ENCODE results near the gene ARHGAP15. TPM values are rescaled to one million over a fixed set of nuclear protein-coding genes. Genes with fewer than 3 reads are reported as not detected.

Gene ARHGAP15
- total RNA-seq, 2 experiments from 2014 or later, result 72.1 to 98.4 TPM

- Histone ChIP-seq H3K27ac (ENCODE audit: low read depth, low read length, poor library complexity, severe bottlenecking) (no peak overlapping the region), H3K4me2 (ENCODE audit: low read length) (no peak overlapping the region), H3K9me3 (ENCODE audit: low read length) (no peaks in the 10 kb centered on the region), H3K36me3 (ENCODE audit: insufficient read depth, low read length) (no peaks in the 10 kb centered on the region), H4K20me1 (ENCODE audit: insufficient read depth, low read length) (no peaks in the 10 kb centered on the region), H2AFZ (ENCODE audit: low read length) (no peak overlapping the region), H3K9me2 (ENCODE audit: insufficient read depth, low read length) (no peaks in the 10 kb centered on the region), H3K79me2 (ENCODE audit: insufficient read depth, low read depth, low read length) (no peaks in the 10 kb centered on the region), H3K4me1 (ENCODE audit: insufficient read depth, low read length, poor library complexity, severe bottlenecking) (no peaks in the 10 kb centered on the region), H3K4me3 (ENCODE audit: low read depth, low read length, poor library complexity, severe bottlenecking) (no peak overlapping the region)
- DNase-seq (ENCODE audit: low spot score), result no peak
- ChIA-PET POLR2A (interaction anchor here (0.8 to 1.1 kb wide), 2 partner anchors 9 to 12 kb away, joined by 3 to 4 read pairs; no protein-coding TSS in a partner anchor), CTCF (ENCODE audit: unreplicated experiment) (no interaction called here)
- BruUV-seq (replicated peaks), result no TSS peak
- intact Hi-C loops (cut with micrococcal nuclease; ENCODE audit: unreplicated experiment), result no loop called here
- TF ChIP-seq EZH2phosphoT487 (IDR thresholded peaks at IDR 0.05; ENCODE audit: borderline replicate concordance, low read depth, low read length), result no peak
- no peak for TF ChIP-seq CTCF (conservative IDR thresholded peaks at IDR 0.05; ENCODE audit: low read length)
Measured at GRCh38 chr2:143805666-143806065, 676.4 kb downstream of the ARHGAP15 start.

- H3K4me2 ChIP-seq (ENCODE audit: low read length), result no peak overlapping the region
Measured at GRCh38 chr2:143807192-143807591, 678.0 kb downstream of the ARHGAP15 start.

More at GRCh38 chr2:143807192-143807591, 678.0 kb downstream of the ARHGAP15 start:
- intact Hi-C loops (cut with micrococcal nuclease; ENCODE audit: unreplicated experiment), result no loop called here
- ChIA-PET POLR2A (no interaction called here), CTCF (ENCODE audit: unreplicated experiment) (no interaction called here)
- BruUV-seq (replicated peaks), result no TSS peak
- Histone ChIP-seq H3K36me3 (ENCODE audit: insufficient read depth, low read length) (no peaks in the 10 kb centered on the region), H3K9me3 (ENCODE audit: low read length) (no peaks in the 10 kb centered on the region), H3K27ac (ENCODE audit: low read depth, low read length, poor library complexity, severe bottlenecking) (no peak overlapping the region), H3K9me2 (ENCODE audit: insufficient read depth, low read length) (no peaks in the 10 kb centered on the region), H3K4me1 (ENCODE audit: insufficient read depth, low read length, poor library complexity, severe bottlenecking) (no peaks in the 10 kb centered on the region), H2AFZ (ENCODE audit: low read length) (no peak overlapping the region), H4K20me1 (ENCODE audit: insufficient read depth, low read length) (no peaks in the 10 kb centered on the region), H3K79me2 (ENCODE audit: insufficient read depth, low read depth, low read length) (no peaks in the 10 kb centered on the region), H3K4me3 (ENCODE audit: low read depth, low read length, poor library complexity, severe bottlenecking) (no peak overlapping the region)
- TF ChIP-seq EZH2phosphoT487 (IDR thresholded peaks at IDR 0.05; ENCODE audit: borderline replicate concordance, low read depth, low read length) (no peak), CTCF (conservative IDR thresholded peaks at IDR 0.05; ENCODE audit: low read length) (no peak)
- DNase-seq (ENCODE audit: low spot score), result no peak

Measured in OCI-LY7 (cell line).